Measurements from ENCODE around the gene CXADR.

The CXADR gene

DNA sequence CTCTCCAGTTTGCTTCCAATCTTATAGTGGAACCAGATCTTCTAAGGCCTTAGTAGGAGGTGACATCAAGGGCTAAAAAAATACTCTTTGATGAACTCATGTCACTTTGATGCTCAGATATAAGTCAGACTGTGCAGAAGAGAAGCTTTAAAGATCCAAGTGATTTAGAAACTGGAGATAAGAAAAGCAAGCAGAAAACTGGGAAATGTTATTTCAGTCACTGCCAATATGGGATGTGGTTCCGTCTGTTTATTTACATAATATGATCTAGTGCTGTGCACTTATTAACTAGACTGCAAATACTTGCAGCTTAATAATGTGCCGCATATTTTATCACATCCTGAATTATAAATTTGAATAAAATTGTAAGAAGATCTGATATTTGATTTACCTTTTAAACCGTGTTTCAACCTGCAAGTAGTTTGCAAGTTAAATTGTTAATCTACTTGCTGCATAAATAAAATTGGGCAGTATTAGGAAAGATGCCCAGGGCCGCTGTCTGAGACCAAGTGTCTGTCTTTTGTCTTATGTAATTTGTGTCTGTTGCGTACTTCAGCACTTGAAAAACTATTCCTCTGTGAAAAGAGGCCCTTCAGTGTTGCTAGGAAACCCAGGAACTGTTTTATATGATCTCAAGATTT, 29.6 kb downstream of the CXADR start:
- no peak for DNase-seq (ENCODE audit: low read depth)

DNA sequence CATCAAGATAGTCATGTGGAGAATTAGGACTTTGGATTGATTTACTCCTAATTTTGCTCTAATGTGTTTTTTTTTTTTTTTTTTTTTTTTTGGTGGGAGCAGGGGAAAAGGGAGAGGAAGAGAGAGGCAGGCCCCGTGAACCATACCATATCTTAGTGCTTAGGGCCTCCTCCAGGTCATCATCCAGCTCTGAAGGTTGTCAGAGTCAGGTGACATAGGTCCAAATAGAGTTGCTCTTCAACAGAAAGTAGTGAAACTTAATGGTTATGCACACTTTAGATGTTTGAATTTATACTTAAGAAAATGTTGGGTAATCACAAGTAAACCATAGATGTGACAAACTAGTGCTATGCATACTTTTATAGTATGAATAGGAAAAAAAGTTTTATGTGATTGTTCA, 32.2 kb downstream of the CXADR start:
- DNase-seq (ENCODE audit: low read depth): no peak

DNA sequence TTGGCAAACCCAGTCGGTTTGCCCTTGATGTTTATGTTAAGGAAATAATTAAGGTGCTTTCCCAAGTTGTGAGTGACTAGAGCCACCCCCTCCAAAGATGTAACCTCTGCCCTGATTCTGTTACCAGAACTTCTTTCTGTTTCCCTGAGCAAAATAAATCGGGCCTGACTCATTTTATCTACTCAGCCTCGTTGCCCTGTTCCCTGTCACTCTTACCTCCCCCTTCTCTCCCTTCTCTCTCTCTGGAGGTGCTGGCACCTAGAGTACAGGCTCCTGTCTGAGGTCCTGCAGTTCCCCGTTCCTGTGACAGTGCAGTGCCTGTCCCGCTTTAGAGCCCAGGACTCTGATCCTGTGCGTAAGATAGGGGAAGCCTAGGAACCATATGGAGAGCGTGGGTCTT, 35.4 kb downstream of the CXADR start:
- no peak for DNase-seq (ENCODE audit: low read depth)

DNA sequence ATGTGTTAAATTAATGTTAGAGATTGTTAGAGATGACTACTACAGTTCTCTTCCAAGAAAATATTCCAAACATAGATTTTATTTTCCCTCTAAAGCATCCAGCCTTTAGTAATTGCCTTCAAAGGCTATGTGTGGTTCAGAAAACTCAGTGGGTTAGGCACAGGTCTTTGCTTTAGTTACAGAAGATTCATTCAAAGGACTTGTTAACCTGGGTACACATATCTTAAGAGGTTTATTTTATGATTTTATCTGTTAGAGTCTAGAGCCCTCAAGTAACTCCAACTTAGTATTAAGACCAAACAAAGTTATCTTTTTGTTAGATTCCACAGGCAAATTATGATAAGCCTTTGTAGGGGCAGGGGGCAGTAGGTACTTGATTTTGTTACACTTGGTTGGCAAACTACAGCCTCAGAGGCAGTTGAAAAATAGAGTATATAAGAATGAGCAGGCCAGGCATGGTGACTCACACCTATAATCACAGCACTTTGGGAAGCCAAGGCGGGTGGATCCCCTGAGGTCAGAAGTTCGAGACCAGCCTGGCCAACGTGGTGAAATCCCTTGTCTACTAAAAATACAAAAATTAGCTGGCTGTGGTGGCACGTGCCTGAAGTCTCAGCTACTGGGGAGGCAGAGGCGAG, 37.9 kb downstream of the CXADR start:
- no peak for DNase-seq (ENCODE audit: low read depth)

GRCh38 chr21:17552410-17552809, 39.6 kb downstream of the CXADR start:
- no peak for DNase-seq (ENCODE audit: low read depth)

- no peak for DNase-seq (ENCODE audit: low read depth)
These were observed 41.3 kb downstream of the CXADR start for GRCh38 chr21:17554120-17554519.

DNA sequence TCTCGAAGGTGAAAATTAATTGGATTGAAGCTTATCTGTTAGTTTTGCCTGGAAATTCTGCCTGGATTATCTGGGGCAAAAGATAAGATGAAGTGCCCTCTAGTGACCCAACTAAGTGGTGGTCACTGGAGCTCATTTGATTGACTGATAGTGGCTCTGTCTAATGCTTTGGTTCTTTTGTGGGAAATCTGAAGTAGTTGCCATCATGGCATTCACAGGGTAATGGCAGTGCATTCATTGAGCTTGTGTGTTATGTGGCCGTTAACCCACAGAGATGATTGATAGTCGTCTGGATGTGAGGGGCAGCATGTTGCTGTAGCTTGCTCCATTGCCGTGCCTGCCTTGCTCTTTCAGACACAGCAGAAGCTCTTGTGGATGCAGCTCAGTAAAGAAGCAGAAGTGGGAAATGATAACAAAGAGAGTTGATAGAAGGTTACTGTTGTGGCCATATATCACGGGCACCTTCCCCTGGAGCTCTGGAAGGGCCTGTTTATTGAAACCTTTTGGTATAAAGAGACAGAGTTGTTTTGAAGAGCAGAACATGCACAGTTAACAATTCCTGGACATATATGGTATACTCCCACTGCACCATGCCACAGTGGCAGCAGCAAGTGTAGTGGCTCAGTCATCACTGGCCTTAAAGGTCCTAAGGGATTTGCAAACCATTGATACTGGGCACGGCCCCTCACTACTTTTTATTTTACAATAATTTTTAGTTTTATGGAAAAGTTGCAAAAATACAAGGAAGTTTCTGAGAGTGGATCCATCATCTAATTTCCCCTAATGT, 42.0 kb downstream of the CXADR start:
- DNase-seq (ENCODE audit: low read depth): no peak

DNA sequence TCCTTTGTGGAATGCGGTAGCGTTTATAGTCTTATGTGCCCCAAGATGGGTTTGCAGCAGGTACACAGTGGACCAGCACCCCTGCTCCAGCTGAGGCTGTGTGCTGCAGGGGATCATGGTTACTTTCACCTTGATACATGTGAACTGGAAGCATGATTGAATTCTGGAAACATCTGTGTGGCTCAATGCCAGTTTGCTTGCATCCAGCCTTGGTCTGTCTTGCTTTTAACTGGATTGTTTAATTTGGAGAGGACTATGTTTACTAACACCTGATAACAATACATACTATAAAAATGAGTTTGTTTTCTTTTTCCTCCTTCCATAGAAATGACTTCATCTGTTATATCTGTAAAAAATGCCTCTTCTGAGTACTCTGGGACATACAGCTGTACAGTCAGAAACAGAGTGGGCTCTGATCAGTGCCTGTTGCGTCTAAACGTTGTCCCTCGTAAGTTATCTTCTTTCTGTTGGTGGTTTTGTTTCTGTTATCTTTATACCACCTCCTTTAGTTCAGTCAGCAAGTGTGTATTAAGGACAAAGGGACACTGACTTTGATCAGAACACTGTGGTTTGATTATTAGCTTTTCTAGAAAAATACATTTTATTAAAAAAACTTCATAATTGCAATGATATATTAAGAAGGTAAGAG, 47.7 kb downstream of the CXADR start:
- DNase-seq (ENCODE audit: low read depth): no peak

- no peak for DNase-seq (ENCODE audit: low read depth)
These were observed 57.9 kb downstream of the CXADR start for GRCh38 chr21:17570786-17571185.

DNA sequence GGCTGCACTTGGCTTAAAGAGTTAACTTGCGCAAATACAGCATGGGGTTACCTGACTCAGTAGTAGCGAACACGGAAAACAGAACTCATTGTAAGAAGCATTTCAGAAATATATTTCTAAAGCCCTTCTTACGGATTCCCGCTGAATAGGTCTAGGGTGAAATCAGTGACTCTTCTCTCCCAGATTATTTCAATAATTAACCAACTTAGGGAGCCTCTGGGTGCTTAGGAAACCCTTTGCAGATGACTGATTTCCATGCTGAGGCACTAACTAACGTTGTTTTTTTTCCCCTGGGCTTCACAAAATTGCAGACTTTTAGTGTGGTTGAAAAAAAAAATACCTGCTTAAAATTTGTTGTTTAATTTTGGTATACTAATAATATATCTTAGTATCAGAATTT, 59.6 kb downstream of the CXADR start:
- no peak for DNase-seq (ENCODE audit: low read depth)

DNA sequence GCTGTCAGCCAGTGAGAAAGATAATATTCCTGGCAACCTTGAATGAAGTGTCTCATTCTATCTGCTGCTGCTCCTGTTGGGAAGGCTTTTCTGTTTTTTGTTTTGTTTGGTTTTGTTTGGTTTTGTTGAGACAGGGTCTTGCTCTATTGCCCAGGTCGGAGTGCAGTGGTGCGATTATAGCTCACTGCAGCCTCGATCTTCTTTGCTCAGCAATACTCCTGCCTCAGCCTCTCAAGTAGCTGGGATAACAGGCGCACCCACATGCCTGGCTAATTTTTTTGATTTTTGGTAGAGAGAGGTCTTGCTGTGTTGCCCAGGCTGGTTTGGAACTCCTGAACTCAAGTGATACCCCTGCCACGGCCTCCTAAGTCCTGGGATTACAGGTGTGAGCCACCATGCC, 62.2 kb downstream of the CXADR start:
- no peak for DNase-seq (ENCODE audit: low read depth)

GRCh38 chr21:17576080-17576835, 63.4 kb downstream of the CXADR start:
- no peak for DNase-seq (ENCODE audit: low read depth)

DNA sequence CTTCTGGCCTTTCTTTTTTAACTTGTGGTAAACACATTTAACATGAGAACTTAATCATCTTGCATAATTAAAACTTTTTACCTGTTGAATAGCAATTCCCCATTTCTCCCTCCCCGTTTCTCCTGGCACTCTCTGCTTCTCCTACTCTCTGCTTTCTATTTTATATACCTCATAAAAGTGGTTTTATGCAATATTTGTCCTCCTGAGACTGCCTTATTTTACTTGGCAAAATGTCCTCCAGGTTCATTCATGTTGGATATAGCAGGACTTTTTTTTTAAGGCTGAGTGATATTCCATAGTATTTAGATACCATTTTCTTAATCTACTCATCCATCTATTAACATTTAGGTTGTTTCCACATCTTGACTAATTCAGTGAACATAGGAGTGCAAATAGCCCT, 64.9 kb downstream of the CXADR start:
- no peak for DNase-seq (ENCODE audit: low read depth)

GRCh38 chr21:17578162-17578561, 65.3 kb downstream of the CXADR start:
- no peak for DNase-seq (ENCODE audit: low read depth)

DNA sequence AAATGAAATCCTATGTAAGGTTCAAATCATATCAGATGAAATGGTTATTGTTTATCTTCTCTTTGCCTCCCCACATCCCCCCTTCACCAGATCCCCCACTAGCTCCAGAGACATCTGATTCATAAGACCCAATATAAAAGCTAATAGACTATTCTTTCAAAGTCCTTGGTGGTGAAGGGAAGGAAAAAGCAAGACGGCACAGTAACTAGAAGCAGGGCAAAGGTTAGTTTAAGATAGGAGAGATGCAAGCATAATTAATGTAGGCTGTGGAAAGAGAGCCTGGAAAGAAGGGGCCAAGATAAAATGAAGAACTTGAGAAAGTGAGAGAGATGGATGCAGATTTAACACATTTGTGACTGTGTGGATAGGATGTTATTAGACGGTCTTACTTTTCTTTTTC, 66.0 kb downstream of the CXADR start:
- DNase-seq (ENCODE audit: low read depth): no peak

DNA sequence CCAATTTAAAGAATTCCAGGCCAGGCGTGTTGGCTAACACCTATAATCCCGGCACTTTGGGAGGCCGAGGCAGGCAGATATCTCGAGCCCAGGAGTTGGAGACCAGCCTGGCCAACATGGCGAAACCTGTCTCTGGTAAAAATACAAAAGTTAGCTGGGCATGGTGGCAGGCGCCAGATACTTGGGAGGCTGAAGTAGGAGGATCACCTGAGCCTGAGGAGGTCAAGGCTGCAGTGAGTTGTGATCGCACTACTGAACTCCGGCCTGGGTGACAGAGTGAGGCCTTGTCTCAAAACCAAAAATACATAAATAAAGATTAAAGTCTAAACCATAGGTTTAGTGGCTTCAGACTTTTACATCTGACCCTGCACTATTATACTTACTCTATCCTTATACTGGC, 67.5 kb downstream of the CXADR start:
- no peak for DNase-seq (ENCODE audit: low read depth)

DNA sequence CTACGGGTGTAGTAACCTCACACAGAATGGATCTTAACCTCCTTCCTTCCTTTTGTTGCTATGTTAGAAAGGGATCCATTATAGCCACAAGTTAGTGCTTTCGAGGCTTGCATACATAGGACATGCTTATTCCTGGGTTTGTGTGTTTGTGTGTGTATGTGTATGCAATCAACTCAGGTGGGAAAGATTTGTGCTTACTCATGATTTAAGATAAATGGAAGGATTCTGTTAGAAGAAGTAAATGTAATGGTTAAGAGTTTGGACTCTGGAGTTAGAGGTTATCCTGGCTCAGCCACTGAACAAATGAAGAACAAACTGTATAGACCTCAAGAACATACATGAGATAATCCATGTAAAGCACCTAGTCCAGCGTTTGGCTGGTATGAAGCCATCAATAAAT, 71.1 kb downstream of the CXADR start:
- no peak for DNase-seq (ENCODE audit: low read depth)

DNA sequence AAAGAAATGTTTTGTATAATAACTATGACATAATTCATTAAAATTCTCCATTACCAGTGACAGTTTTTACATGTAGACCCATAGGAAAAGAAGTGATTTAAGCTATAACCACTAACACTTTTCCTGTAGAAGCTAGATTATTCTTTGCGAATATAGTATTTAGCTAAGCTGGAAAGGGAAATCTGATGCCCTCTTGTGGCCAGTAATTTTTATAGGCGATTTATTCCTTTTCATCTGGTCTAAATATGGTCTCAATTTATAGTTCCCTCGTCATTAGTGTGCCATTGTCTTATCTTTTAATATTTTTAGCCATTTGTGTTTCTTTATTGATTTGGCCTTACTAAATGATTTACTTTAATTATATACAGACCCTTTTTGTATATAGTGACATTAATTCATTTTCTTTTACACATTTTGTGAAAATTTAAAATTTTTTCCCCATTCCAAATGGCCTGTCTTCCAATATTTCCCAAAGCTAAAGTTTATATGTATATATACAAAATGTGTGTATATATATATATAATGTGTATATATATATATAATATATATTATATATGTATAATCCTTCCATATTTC, 73.1 kb downstream of the CXADR start:
- DNase-seq (ENCODE audit: low read depth): no peak

DNA sequence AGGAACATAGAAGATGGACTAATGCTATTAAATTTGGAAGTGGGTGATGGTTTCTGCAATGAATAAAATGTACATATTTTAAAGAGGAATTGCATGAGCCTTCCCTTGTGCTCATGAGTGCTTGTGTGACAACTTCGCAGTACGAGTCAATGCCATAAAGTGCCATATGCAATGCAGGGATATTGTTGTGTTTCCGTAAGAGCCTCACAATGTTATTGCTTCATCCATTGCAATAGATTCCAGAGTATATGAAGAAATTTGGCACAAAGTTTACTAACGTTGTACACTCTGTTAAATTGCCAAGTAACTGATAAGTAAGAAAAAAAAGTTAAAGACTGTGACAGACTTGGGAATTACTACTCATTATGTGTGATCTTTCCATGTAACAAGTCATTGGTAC, 77.6 kb downstream of the CXADR start:
- no peak for DNase-seq (ENCODE audit: low read depth)

DNA sequence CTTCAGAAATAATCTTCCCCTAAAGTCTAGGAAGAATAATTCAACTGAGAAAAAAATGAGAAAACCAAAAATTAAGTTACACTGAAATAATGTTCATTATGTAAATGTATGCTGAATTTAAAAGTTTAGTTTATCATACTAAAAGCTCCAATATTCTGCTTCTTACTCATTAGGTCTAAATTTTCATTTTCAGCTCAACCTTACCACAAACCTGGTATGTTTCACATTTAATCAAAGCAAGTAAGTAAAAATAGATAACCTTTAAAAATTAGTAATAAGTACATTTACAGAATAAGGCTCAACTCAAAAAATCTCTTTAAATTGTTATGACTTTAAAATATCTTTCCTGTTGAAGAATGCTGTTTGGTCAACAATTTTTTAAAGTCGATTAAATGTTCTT, 84.8 kb downstream of the CXADR start:
- DNase-seq (ENCODE audit: low read depth): no peak

- no peak for DNase-seq (ENCODE audit: low read depth)
These were observed 85.6 kb downstream of the CXADR start for GRCh38 chr21:17598437-17598836.

DNA sequence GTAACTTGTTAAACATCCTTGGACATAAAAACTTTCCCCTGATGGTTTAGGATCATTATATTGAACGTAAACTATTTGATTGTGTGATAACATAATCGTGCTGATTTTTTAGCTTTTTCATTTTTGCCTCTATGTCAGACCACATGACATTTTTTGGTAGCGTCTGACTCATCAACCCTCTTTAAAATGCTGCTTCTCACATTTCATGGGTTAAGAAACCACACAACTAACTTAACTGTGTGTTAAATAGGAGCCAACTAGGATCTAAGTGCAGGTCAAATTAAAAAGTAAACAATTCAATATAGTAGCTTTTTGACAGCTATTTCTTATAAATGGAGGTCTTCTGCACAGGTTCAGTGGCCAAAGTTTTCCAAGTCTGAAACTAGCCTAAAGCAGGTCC, 90.0 kb downstream of the CXADR start:
- no peak for DNase-seq (ENCODE audit: low read depth)
